Activated CD4-positive, CD25-positive, alpha-beta regulatory T cell treated with anti-CD3 and anti-CD28 coated beads, Interleukin-2, amount 50 U/mL, for 24 hours (primary cell): ENCODE data around the gene IQCC.
A peak's percentile ranks its signal among the peaks of the same experiment; 100 is the strongest.

Experiments
- ATAC-seq, 2 donors: fragments of 150-1000 bp; cut with Tn5 transposase; one replicate each; pipeline ENCODE4 v1.10.0; 2021; ENCODE audit warnings: mild to moderate bottlenecking in 1 of 2, moderate library complexity in 1 of 2

IQCC gene

GRCh38 chr1:32224285-32224684 lies 18.8 kb downstream of the IQCC start:
- no peak for ATAC-seq

GRCh38 chr1:32228771-32229170 lies 23.3 kb downstream of the IQCC start:
- ATAC-seq: no peak

GRCh38 chr1:32231843-32232432 lies 26.5 kb downstream of the IQCC start:
- no peak for ATAC-seq

GRCh38 chr1:32232558-32233304 lies 27.3 kb downstream of the IQCC start:
- no peak for ATAC-seq

GRCh38 chr1:32234792-32235191 lies 29.3 kb downstream of the IQCC start:
- no peak for ATAC-seq

GRCh38 chr1:32239337-32239736 lies 33.9 kb downstream of the IQCC start:
- ATAC-seq: no peak

GRCh38 chr1:32239790-32240139 lies 34.3 kb downstream of the IQCC start:
- ATAC-seq: no peak

- peak; percentile 64 to 65 for ATAC-seq
Measured at GRCh38 chr1:32240140-32240951, 34.9 kb downstream of the IQCC start.

GRCh38 chr1:32241001-32241763 lies 35.7 kb downstream of the IQCC start:
- peak; percentile 68 to 70 for ATAC-seq

- no peak for ATAC-seq
Measured at GRCh38 chr1:32242341-32242851, 36.9 kb downstream of the IQCC start.

- ATAC-seq: no peak
Measured at GRCh38 chr1:32246888-32247273, 41.4 kb downstream of the IQCC start, which contains the start of gene FAM167B. FAM167B (plus strand) TSS chr1:32247222; CDS start chr1:32247422, 200 bp downstream.

- no peak for ATAC-seq
Measured at GRCh38 chr1:32247452-32247851, 42.0 kb downstream of the IQCC start.

GRCh38 chr1:32247983-32248889 lies 42.8 kb downstream of the IQCC start:
- peak; percentile 12 to 29 for ATAC-seq

GRCh38 chr1:32249831-32250525 lies 44.5 kb downstream of the IQCC start:
- ATAC-seq: peak; percentile 74 to 75

- peak; percentile 43 to 44 for ATAC-seq
Measured at GRCh38 chr1:32250893-32251716, 45.6 kb downstream of the IQCC start, which contains the start of gene LCK. LCK (plus strand) TSS chr1:32251265; CDS start chr1:32274330, 23,065 bp downstream.

- ATAC-seq: no peak
Measured at GRCh38 chr1:32255072-32256071, 49.9 kb downstream of the IQCC start.

GRCh38 chr1:32256473-32257226 lies 51.2 kb downstream of the IQCC start:
- ATAC-seq: peak; percentile 30 to 36

- ATAC-seq: no peak
Measured at GRCh38 chr1:32257227-32257508, 51.7 kb downstream of the IQCC start.
